ENCODE results near the gene SIM2. TPM values are rescaled to one million over a fixed set of nuclear protein-coding genes. Genes with fewer than 3 reads are reported as not detected.
A peak's percentile ranks its signal among the peaks of the same experiment; 100 is the strongest.

SIM2 gene
- total RNA-seq, 1 donor from 2014 or later, result not detected

GRCh38 chr21:36693489-36694030 lies 5.4 kb upstream of the SIM2 start:
- Mint-ChIP-seq H3K27me3 (ENCODE audit: low read depth) (peaks cover 97% of the 10 kb centered on the region), H3K27ac (peak overlapping the region; percentile 1), H3K36me3 (no peaks in the 10 kb centered on the region), H3K4me3 (no peak overlapping the region), H3K4me1 (peaks cover 21% of the 10 kb centered on the region), H3K9me3 (no peaks in the 10 kb centered on the region)
- TF ChIP-seq CTCF (IDR thresholded peaks at IDR 0.05; ENCODE audit: unreplicated experiment), result no peak
- DNase-seq (ENCODE audit: low spot score in 2 of 2, unreplicated experiment in 2 of 2), result no peak

GRCh38 chr21:36694031-36694515 lies 4.8 kb upstream of the SIM2 start:
- peaks cover 97% of the 10 kb centered on the region for H3K27me3 Mint-ChIP-seq (ENCODE audit: low read depth)
- no peaks in the 10 kb centered on the region for H3K36me3 Mint-ChIP-seq
- H3K27ac Mint-ChIP-seq, result peak overlapping the region; percentile 1
- TF ChIP-seq CTCF (IDR thresholded peaks at IDR 0.05; ENCODE audit: unreplicated experiment), result no peak
- H3K4me1 Mint-ChIP-seq, result peaks cover 21% of the 10 kb centered on the region
- H3K4me3 Mint-ChIP-seq, result no peak overlapping the region
- no peak for DNase-seq (ENCODE audit: low spot score in 2 of 2, unreplicated experiment in 2 of 2)
- no peaks in the 10 kb centered on the region for H3K9me3 Mint-ChIP-seq

- H3K9me3 Mint-ChIP-seq, result no peaks in the 10 kb centered on the region
- no peak for DNase-seq (ENCODE audit: low spot score in 2 of 2, unreplicated experiment in 2 of 2)
- no peak for TF ChIP-seq CTCF (IDR thresholded peaks at IDR 0.05; ENCODE audit: unreplicated experiment)
- H3K4me1 Mint-ChIP-seq, result peaks cover 21% of the 10 kb centered on the region
- peaks cover 93% of the 10 kb centered on the region for H3K27me3 Mint-ChIP-seq (ENCODE audit: low read depth)
- H3K36me3 Mint-ChIP-seq, result no peaks in the 10 kb centered on the region
- H3K4me3 Mint-ChIP-seq, result no peak overlapping the region
- H3K27ac Mint-ChIP-seq, result no peak overlapping the region
Measured at GRCh38 chr21:36694593-36695282, 4.2 kb upstream of the SIM2 start.

GRCh38 chr21:36695283-36695634 lies 3.7 kb upstream of the SIM2 start:
- Mint-ChIP-seq H3K4me1 (peaks cover 25% of the 10 kb centered on the region), H3K27me3 (ENCODE audit: low read depth) (peaks cover 92% of the 10 kb centered on the region), H3K4me3 (no peak overlapping the region), H3K9me3 (no peaks in the 10 kb centered on the region), H3K36me3 (no peaks in the 10 kb centered on the region), H3K27ac (no peak overlapping the region)
- no peak for TF ChIP-seq CTCF (IDR thresholded peaks at IDR 0.05; ENCODE audit: unreplicated experiment)
- DNase-seq (ENCODE audit: low spot score in 2 of 2, unreplicated experiment in 2 of 2), result no peak

- peaks cover 25% of the 10 kb centered on the region for H3K4me1 Mint-ChIP-seq
- H3K36me3 Mint-ChIP-seq, result no peaks in the 10 kb centered on the region
- peak in 1 of 2 experiments; percentile 52 for DNase-seq (ENCODE audit: low spot score in 2 of 2, unreplicated experiment in 2 of 2)
- H3K9me3 Mint-ChIP-seq, result no peaks in the 10 kb centered on the region
- no peak for TF ChIP-seq CTCF (IDR thresholded peaks at IDR 0.05; ENCODE audit: unreplicated experiment)
- no peak overlapping the region for H3K4me3 Mint-ChIP-seq
- no peak overlapping the region for H3K27ac Mint-ChIP-seq
- H3K27me3 Mint-ChIP-seq (ENCODE audit: low read depth), result peaks cover 92% of the 10 kb centered on the region
Measured at GRCh38 chr21:36695671-36696389, 3.1 kb upstream of the SIM2 start.

Data from mesothelial cell of epicardium (in vitro differentiated cells).